Keratinocyte (primary cell): ENCODE results near the gene ENTPD6. TPM values are rescaled to one million over a fixed set of nuclear protein-coding genes. Genes with fewer than 3 reads are reported as not detected.

Experiments used
- DNase-seq: peaks from one replicate; pipeline ENCODE4 v3.0.0-alpha.2; 2011; ENCODE audit warnings: low read depth, missing footprints, low spot score
- FAIRE-seq: peaks from 2 replicates; lab custom pipeline; 2011; peaks lifted over from hg19 to GRCh38; lab: Jason Lieb, UNC
- H2AFZ ChIP-seq: 2 replicates; pipeline ENCODE4 v1.6.0; 2012; ENCODE audit warnings: low read length, control low read depth, inconsistent platforms; ENCODE audit not compliant: control insufficient read depth
- H3K27ac ChIP-seq: 2 replicates; pipeline ENCODE4 v1.5.1; 2011; ENCODE audit warnings: low read length; ENCODE audit not compliant: control insufficient read depth, insufficient read depth
- H3K27me3 ChIP-seq: 3 replicates; pipeline ENCODE4 v1.6.0; 2011; ENCODE audit warnings: low read length; ENCODE audit not compliant: control insufficient read depth, insufficient read depth; ENCODE audit errors: extremely low read depth
- H3K36me3 ChIP-seq, 2 experiments: 2 replicates in 1 of 2; 3 replicates in 1 of 2; pipeline ENCODE4 v1.5.1; 2011; ENCODE audit warnings: low read length in 2 of 2, mild to moderate bottlenecking in 1 of 2; ENCODE audit not compliant: control insufficient read depth in 2 of 2, insufficient read depth in 2 of 2; ENCODE audit errors: extremely low read depth in 1 of 2
- H3K4me1 ChIP-seq: 3 replicates; pipeline ENCODE4 v1.5.1; 2011; ENCODE audit warnings: low read length; ENCODE audit not compliant: control insufficient read depth, insufficient read depth; ENCODE audit errors: extremely low read depth
- H3K4me2 ChIP-seq: 3 replicates; pipeline ENCODE4 v1.6.0; 2011; ENCODE audit warnings: low read depth, low read length; ENCODE audit not compliant: control insufficient read depth, insufficient read depth; ENCODE audit errors: extremely low read depth
- H3K4me3 ChIP-seq, 3 experiments: fragments of 200-600 bp in 1 of 3; sonication (generic) in 1 of 3; 2 replicates in 2 of 3; 3 replicates in 1 of 3; pipeline ENCODE4 v1.5.1; 2011 to 2016; ENCODE audit warnings: low read length in 3 of 3, mild to moderate bottlenecking in 3 of 3, control low read depth in 2 of 3, inconsistent platforms in 1 of 3, low read depth in 1 of 3, mixed read lengths in 1 of 3, mixed run types in 1 of 3, moderate library complexity in 1 of 3; ENCODE audit not compliant: control insufficient read depth in 2 of 3, insufficient read depth in 2 of 3; ENCODE audit errors: extremely low read depth in 1 of 3
- H3K79me2 ChIP-seq: 2 replicates; pipeline ENCODE4 v1.6.0; 2012; ENCODE audit warnings: low read length; ENCODE audit not compliant: control insufficient read depth, insufficient read depth
- H3K9ac ChIP-seq: 3 replicates; pipeline ENCODE4 v1.6.0; 2011; ENCODE audit warnings: low read length; ENCODE audit not compliant: control insufficient read depth, insufficient read depth; ENCODE audit errors: extremely low read depth
- H3K9me1 ChIP-seq: 3 replicates; pipeline ENCODE4 v1.6.0; 2011; ENCODE audit warnings: low read length; ENCODE audit not compliant: control insufficient read depth, insufficient read depth; ENCODE audit errors: extremely low read depth
- H3K9me3 ChIP-seq: 2 replicates; pipeline ENCODE4 v1.5.1; 2012; ENCODE audit warnings: low read depth, low read length; ENCODE audit not compliant: control insufficient read depth
- H4K20me1 ChIP-seq: 3 replicates; pipeline ENCODE4 v1.6.0; 2011; ENCODE audit warnings: low read length; ENCODE audit not compliant: control insufficient read depth, insufficient read depth; ENCODE audit errors: extremely low read depth
- CTCF ChIP-seq, 3 experiments: IDR thresholded peaks in 1 of 3; conservative IDR thresholded peaks in 1 of 3; optimal IDR thresholded peaks in 1 of 3; 2 replicates in 2 of 3; 3 replicates in 1 of 3; pipeline versions ENCODE3 to v1.5.1; 2011; ENCODE audit warnings: low read length in 3 of 3, mild to moderate bottlenecking in 3 of 3, moderate library complexity in 2 of 3, control low read depth in 1 of 3, inconsistent platforms in 1 of 3; ENCODE audit not compliant: insufficient read depth in 2 of 3; ENCODE audit errors: extremely low read depth in 1 of 3
- EZH2 ChIP-seq: IDR thresholded peaks from one replicate; pipeline ENCODE4 v1.6.1; 2012; ENCODE audit warnings: inconsistent platforms, mild to moderate bottlenecking, low read length, moderate library complexity
- dilution Hi-C: fragments of 300-500 bp; cut with MboI; formaldehyde crosslinking; loops from one replicate; pipeline ENCODE4 v1.7.0; 2020; ENCODE audit warnings: low sequenced_read_pairs; ENCODE audit not compliant: extremely low pct_ligation_motif_present
- polyA plus RNA-seq, 5 experiments: library from polyadenylated mRNA; depleted of rRNA in 3 of 5; stranded (reverse) in 3 of 5; stranded (forward) in 1 of 5; unstranded in 1 of 5; fragments of >200 nt; gene quantifications; 1 replicate in 1 of 5; 2 replicates in 3 of 5; 3 replicates in 1 of 5; pipeline versions ENCODE4 v1.2.1 to v1.2.3, GENCODE V29; 2011 to 2012; ENCODE audit warnings: missing spikeins in 2 of 5, low read depth in 1 of 5, low replicate concordance in 1 of 5

ENTPD6 gene
- polyA plus RNA-seq, 1 donor (not counting 4 experiments of a cell fraction or from before 2014, with no cell fraction given): 57.8 TPM

GRCh38 chr20:25272223-25273000 is 76.9 kb downstream of the ENTPD6 start:
- no peak overlapping the region for H2AFZ ChIP-seq
- no peaks in the 10 kb centered on the region for H3K9me1 ChIP-seq
- dilution Hi-C loops: no loop called here
- peaks cover 70 to 71% of the 10 kb centered on the region in 2 experiments for H3K36me3 ChIP-seq
- H3K9me3 ChIP-seq: no peaks in the 10 kb centered on the region
- H3K4me1 ChIP-seq: no peaks in the 10 kb centered on the region
- peaks cover 5% of the 10 kb centered on the region for H4K20me1 ChIP-seq
- H3K4me2 ChIP-seq: no peak overlapping the region
- no peak overlapping the region for H3K4me3 ChIP-seq
- DNase-seq: no peak
- no peak overlapping the region for H3K27ac ChIP-seq
- no peak for FAIRE-seq
- H3K9ac ChIP-seq: no peak overlapping the region
- no peaks in the 10 kb centered on the region for H3K27me3 ChIP-seq
- TF ChIP-seq CTCF (optimal IDR thresholded peaks at IDR 0.05 in 1 of 3, IDR thresholded peaks at IDR 0.05 in 1 of 3, conservative IDR thresholded peaks at IDR 0.05 in 1 of 3; ENCODE audit: extremely low read depth in 1 of 3, insufficient read depth in 2 of 3, low read length in 3 of 3): no peak
- TF ChIP-seq EZH2: no peak
- H3K79me2 ChIP-seq: peaks cover 26% of the 10 kb centered on the region

- H3K9me3 ChIP-seq: no peaks in the 10 kb centered on the region
- no peak overlapping the region for H3K4me2 ChIP-seq
- H3K27me3 ChIP-seq: no peaks in the 10 kb centered on the region
- no peaks in the 10 kb centered on the region for H3K4me1 ChIP-seq
- H2AFZ ChIP-seq: no peak overlapping the region
- TF ChIP-seq CTCF (optimal IDR thresholded peaks at IDR 0.05 in 1 of 3, IDR thresholded peaks at IDR 0.05 in 1 of 3, conservative IDR thresholded peaks at IDR 0.05 in 1 of 3; ENCODE audit: extremely low read depth in 1 of 3, insufficient read depth in 2 of 3, low read length in 3 of 3) (no peak), EZH2 (no peak)
- DNase-seq: no peak
- dilution Hi-C loops: no loop called here
- H3K27ac ChIP-seq: no peak overlapping the region
- H3K4me3 ChIP-seq: no peak overlapping the region
- no peak for FAIRE-seq
- no peak overlapping the region for H3K9ac ChIP-seq
- H3K79me2 ChIP-seq: peaks cover 22% of the 10 kb centered on the region
- peaks cover 75 to 76% of the 10 kb centered on the region in 2 experiments for H3K36me3 ChIP-seq
- peaks cover 5% of the 10 kb centered on the region for H4K20me1 ChIP-seq
- no peaks in the 10 kb centered on the region for H3K9me1 ChIP-seq
Observed at GRCh38 chr20:25273046-25273445, 77.5 kb downstream of the ENTPD6 start.
